Activated B cell treated with CpG ODN at 0.5 μM for 24 hours (primary cell): ENCODE results near the gene MBD6. TPM values are rescaled to one million over a fixed set of nuclear protein-coding genes. Genes with fewer than 3 reads are reported as not detected.
"Not testable (repeated sequence)": the region's sequence is repeated elsewhere in the genome, so short reads cannot be mapped to it uniquely, and the experiment has no call there.

Experiments
- ATAC-seq: fragments of 200-7000 bp; cut with Tn5 transposase; one replicate; pipeline ENCODE4 v1.10.0; 2021; ENCODE audit warnings: low read depth, mild to moderate bottlenecking, moderate library complexity
- CTCF ChIA-PET: fragments of 350-600 bp; sonication (Branson Sonifier 250); formaldehyde crosslinking; loops from one replicate; lab custom pipeline; 2021; ENCODE audit warnings: antibody characterized with exemption; lab: Charles Lee
- POLR2A ChIA-PET: fragments of 350-600 bp; sonication (Branson Sonifier 250); formaldehyde crosslinking; loops from one replicate; lab custom pipeline; 2021; ENCODE audit warnings: antibody characterized with exemption; lab: Charles Lee
- DNase-seq: peaks from one replicate; pipeline ENCODE4 v3.0.0; 2022
- H3K27ac Mint-ChIP-seq: one replicate; pipeline ENCODE4 v1.8.0; 2020; ENCODE audit warnings: mixed read lengths
- H3K27me3 Mint-ChIP-seq: one replicate; pipeline ENCODE4 v1.8.0; 2021; ENCODE audit warnings: mixed read lengths
- H3K36me3 Mint-ChIP-seq: one replicate; pipeline ENCODE4 v1.8.0; 2021; ENCODE audit warnings: low read depth, mixed read lengths
- H3K4me1 Mint-ChIP-seq: one replicate; pipeline ENCODE4 v1.8.0; 2021; ENCODE audit warnings: mixed read lengths
- H3K4me3 Mint-ChIP-seq: one replicate; pipeline ENCODE4 v1.8.0; 2020; ENCODE audit warnings: mild to moderate bottlenecking, mixed read lengths
- H3K9me3 Mint-ChIP-seq: one replicate; pipeline ENCODE4 v1.8.0; 2020; ENCODE audit warnings: mixed read lengths
- CTCF ChIP-seq: fragments of 200-600 bp; IDR thresholded peaks from one replicate; pipeline ENCODE4 v1.8.0; 2022; ENCODE audit warnings: antibody characterized with exemption, mild to moderate bottlenecking
- intact Hi-C: fragments of 100-400 bp; cut with micrococcal nuclease; formaldehyde crosslinking; loops from one replicate; pipeline ENCODE4 v1.15.1; 2024
- total RNA-seq: library from RNA; stranded (reverse); gene quantifications from 2 replicates; pipeline ENCODE4 v1.2.3, GENCODE V29; 2022

MBD6 gene
- total RNA-seq, 1 donor from 2014 or later = 105 TPM

- H3K9me3 Mint-ChIP-seq, H3K27ac Mint-ChIP-seq, H3K4me3 Mint-ChIP-seq, H3K4me1 Mint-ChIP-seq, POLR2A ChIA-PET, DNase-seq, ATAC-seq, H3K27me3 Mint-ChIP-seq, intact Hi-C loops, CTCF ChIA-PET: not testable (repeated sequence)
- H3K36me3 Mint-ChIP-seq = peaks cover 79% of the 10 kb centered on the region
These were observed 14.8 kb upstream of the MBD6 start for GRCh38 chr12:57507796-57508195.

- CTCF ChIA-PET = no interaction called here
- DNase-seq = no peak
- intact Hi-C loops = no loop called here
- POLR2A ChIA-PET = interaction anchor here (0.7 kb wide), 1 partner anchor 217 kb away, joined by 5 read pairs; no protein-coding TSS in a partner anchor
- H3K27ac Mint-ChIP-seq = no peak overlapping the region
- no peak for ATAC-seq
- H3K9me3 Mint-ChIP-seq = no peaks in the 10 kb centered on the region
- TF ChIP-seq CTCF = no peak
- H3K36me3 Mint-ChIP-seq = peaks cover 78% of the 10 kb centered on the region
- H3K4me1 Mint-ChIP-seq = no peaks in the 10 kb centered on the region
- H3K27me3 Mint-ChIP-seq = no peaks in the 10 kb centered on the region
- no peak overlapping the region for H3K4me3 Mint-ChIP-seq
These were observed 11.5 kb upstream of the MBD6 start for GRCh38 chr12:57511161-57511560.

GRCh38 chr12:57511588-57512325, 10.9 kb upstream of the MBD6 start:
- Mint-ChIP-seq H3K27me3 (no peaks in the 10 kb centered on the region), H3K4me3 (no peak overlapping the region), H3K4me1 (no peaks in the 10 kb centered on the region), H3K27ac (no peak overlapping the region), H3K9me3 (no peaks in the 10 kb centered on the region), H3K36me3 (peaks cover 79% of the 10 kb centered on the region)
- ATAC-seq = no peak
- intact Hi-C loops = no loop called here
- POLR2A ChIA-PET = interaction anchor here (0.7 to 0.8 kb wide), 2 partner anchors 9 to 218 kb away, joined by 3 to 5 read pairs; partner anchors contain the start of gene DDIT3
- CTCF ChIA-PET = interaction anchor here (0.5 kb wide), 1 partner anchor 329 kb away, joined by 3 read pairs; no protein-coding TSS in a partner anchor
- DNase-seq = no peak
- TF ChIP-seq CTCF = no peak

- Mint-ChIP-seq H3K9me3 (no peaks in the 10 kb centered on the region), H3K4me1 (peaks cover 5% of the 10 kb centered on the region), H3K27me3 (no peaks in the 10 kb centered on the region), H3K4me3 (no peak overlapping the region), H3K36me3 (peaks cover 88% of the 10 kb centered on the region), H3K27ac (peak overlapping the region; percentile 50)
- DNase-seq (no peak), ATAC-seq (no peak)
- no peak for TF ChIP-seq CTCF
- ChIA-PET POLR2A (interaction anchor here (0.8 kb wide), 1 partner anchor 8 kb away, joined by 3 read pairs; the partner anchor contains the start of gene DDIT3), CTCF (interaction anchor here (0.5 kb wide), 1 partner anchor 330 kb away, joined by 3 read pairs; no protein-coding TSS in a partner anchor)
- intact Hi-C loops = no loop called here
These were observed 10.0 kb upstream of the MBD6 start for GRCh38 chr12:57512665-57513064.

- Mint-ChIP-seq H3K27me3 (no peaks in the 10 kb centered on the region), H3K36me3 (peaks cover 90% of the 10 kb centered on the region), H3K9me3 (no peaks in the 10 kb centered on the region), H3K4me3 (no peak overlapping the region), H3K4me1 (peaks cover 9% of the 10 kb centered on the region), H3K27ac (no peak overlapping the region)
- no peak for DNase-seq
- ATAC-seq = no peak
- CTCF ChIA-PET = no interaction called here
- intact Hi-C loops = no loop called here
- POLR2A ChIA-PET = interaction anchor here (1.1 kb wide), 1 partner anchor 10 kb away, joined by 3 read pairs; the partner anchor contains the start of gene MBD6
- no peak for TF ChIP-seq CTCF
These were observed 9.4 kb upstream of the MBD6 start for GRCh38 chr12:57513266-57513665.

GRCh38 chr12:57513677-57514076, 8.9 kb upstream of the MBD6 start:
- Mint-ChIP-seq H3K4me1 (peaks cover 13% of the 10 kb centered on the region), H3K36me3 (peaks cover 90% of the 10 kb centered on the region)
- intact Hi-C loops, H3K27ac Mint-ChIP-seq, H3K27me3 Mint-ChIP-seq, H3K9me3 Mint-ChIP-seq, CTCF ChIA-PET, ATAC-seq, H3K4me3 Mint-ChIP-seq, DNase-seq: not testable (repeated sequence)
- POLR2A ChIA-PET = interaction anchor here (0.6 to 1.1 kb wide), 5 partner anchors 9 to 181 kb away, joined by 3 to 11 read pairs (median 6); partner anchors contain the start of gene MBD6

GRCh38 chr12:57514246-57514645, 8.4 kb upstream of the MBD6 start:
- intact Hi-C loops, H3K27ac Mint-ChIP-seq, H3K27me3 Mint-ChIP-seq, H3K9me3 Mint-ChIP-seq, ATAC-seq, CTCF ChIA-PET, DNase-seq, H3K4me3 Mint-ChIP-seq: not testable (repeated sequence)
- H3K36me3 Mint-ChIP-seq = peaks cover 90% of the 10 kb centered on the region
- peaks cover 18% of the 10 kb centered on the region for H3K4me1 Mint-ChIP-seq
- POLR2A ChIA-PET = interaction anchor here (0.6 to 1.1 kb wide), 8 partner anchors 9 to 181 kb away, joined by 3 to 11 read pairs (median 6); partner anchors contain the start of genes DCTN2 and MBD6
